Neural progenitor cell (in vitro differentiated cells): ENCODE results near the gene SPATA12. TPM values are rescaled to one million over a fixed set of nuclear protein-coding genes. Genes with fewer than 3 reads are reported as not detected.

ENCODE experiments used
- DNase-seq: peaks from one replicate; pipeline ENCODE4 v3.0.0-alpha.2; 2016; ENCODE audit warnings: low spot score
- H2AFZ ChIP-seq: fragments of 200-600 bp; sonication (generic); replicated peaks from 2 replicates; pipeline ENCODE4 v1.6.1; 2016; ENCODE audit warnings: antibody characterized with exemption
- H3F3A ChIP-seq: fragments of 200-600 bp; sonication (generic); 2 replicates; pipeline ENCODE4 v1.6.1; 2016; ENCODE audit warnings: antibody characterized with exemption, low read depth
- H3K27ac ChIP-seq: fragments of 200-600 bp; sonication (generic); 2 replicates; pipeline ENCODE4 v1.5.1; 2016; ENCODE audit warnings: mild to moderate bottlenecking
- H3K27me3 ChIP-seq: fragments of 200-600 bp; sonication (generic); 2 replicates; pipeline ENCODE4 v1.6.1; 2016; ENCODE audit warnings: mild to moderate bottlenecking, moderate library complexity
- H3K36me3 ChIP-seq: fragments of 200-600 bp; sonication (generic); 2 replicates; pipeline ENCODE4 v1.5.1; 2016
- H3K4me1 ChIP-seq: fragments of 200-600 bp; sonication (generic); 2 replicates; pipeline ENCODE4 v1.6.1; 2016; ENCODE audit warnings: mixed run types
- H3K4me2 ChIP-seq: fragments of 200-600 bp; sonication (generic); 2 replicates; pipeline ENCODE4 v1.6.1; 2016
- H3K4me3 ChIP-seq: fragments of 200-600 bp; sonication (generic); 2 replicates; pipeline ENCODE4 v1.5.1; 2016
- H3K79me2 ChIP-seq: fragments of 200-600 bp; sonication (generic); 2 replicates; pipeline ENCODE4 v1.6.1; 2016; ENCODE audit warnings: low read depth
- H3K9ac ChIP-seq: fragments of 200-600 bp; sonication (generic); 2 replicates; pipeline ENCODE4 v1.6.1; 2016
- H3K9me3 ChIP-seq: fragments of 200-600 bp; sonication (generic); 2 replicates; pipeline ENCODE4 v1.5.1; 2016; ENCODE audit warnings: low read depth
- H4K20me1 ChIP-seq: fragments of 200-600 bp; sonication (generic); 2 replicates; pipeline ENCODE4 v1.6.1; 2016; ENCODE audit warnings: low read depth
- H3K27ac Mint-ChIP-seq: 3 replicates; pipeline ENCODE4 v1.8.0; 2021; ENCODE audit warnings: mixed read lengths
- H3K27me3 Mint-ChIP-seq: 2 replicates; pipeline ENCODE4 v1.8.0; 2022; ENCODE audit warnings: low read depth, mild to moderate bottlenecking, inconsistent platforms, moderate library complexity, mixed read lengths; ENCODE audit not compliant: insufficient read depth
- H3K36me3 Mint-ChIP-seq: 3 replicates; pipeline ENCODE4 v1.8.0; 2021; ENCODE audit warnings: mixed read lengths
- H3K4me1 Mint-ChIP-seq: 3 replicates; pipeline ENCODE4 v1.8.0; 2021; ENCODE audit warnings: mixed read lengths
- H3K4me3 Mint-ChIP-seq: 3 replicates; pipeline ENCODE4 v1.8.0; 2021; ENCODE audit warnings: mild to moderate bottlenecking, moderate library complexity, mixed read lengths
- H3K9me3 Mint-ChIP-seq: 3 replicates; pipeline ENCODE4 v1.8.0; 2020; ENCODE audit warnings: mixed read lengths
- CTCF ChIP-seq: fragments of 200-600 bp; sonication (generic); IDR thresholded peaks from 2 replicates; pipeline ENCODE4 v1.5.1; 2017; ENCODE audit warnings: antibody characterized with exemption, mild to moderate bottlenecking
- EZH2 ChIP-seq: fragments of 200-600 bp; sonication (generic); IDR thresholded peaks from 2 replicates; pipeline ENCODE4 v1.6.1; 2017; ENCODE audit warnings: antibody characterized with exemption, mild to moderate bottlenecking, moderate library complexity
- EZH2phosphoT487 ChIP-seq: fragments of 200-600 bp; sonication (generic); IDR thresholded peaks from 2 replicates; pipeline ENCODE4 v1.6.1; 2017; ENCODE audit warnings: antibody characterized with exemption
- total RNA-seq: library from RNA; depleted of rRNA; stranded (reverse); fragments of >200 nt; gene quantifications from 2 replicates; pipeline ENCODE4 v1.2.3, GENCODE V29; 2015; ENCODE audit warnings: low replicate concordance

Gene SPATA12
- total RNA-seq, 1 donor from 2014 or later = 0.17 TPM

- Histone ChIP-seq H3K79me2 (no peaks in the 10 kb centered on the region), H3K4me1 (peaks cover 44% of the 10 kb centered on the region), H3K36me3 (no peaks in the 10 kb centered on the region), H3K9me3 (no peaks in the 10 kb centered on the region), H3K4me3 (no peak overlapping the region), H3K27ac (peak overlapping the region; percentile 57), H4K20me1 (peaks cover 9% of the 10 kb centered on the region), H3K9ac (no peak overlapping the region), H3F3A (peaks cover 44% of the 10 kb centered on the region), H3K27me3 (no peaks in the 10 kb centered on the region), H3K4me2 (peak overlapping the region; percentile 27), H2AFZ (no peak overlapping the region)
- H3K4me3 Mint-ChIP-seq = peak overlapping the region; percentile 68
- peak; percentile 45 for TF ChIP-seq CTCF
- TF ChIP-seq EZH2phosphoT487 = no peak
- DNase-seq = peak; percentile 26
- H3K27me3 Mint-ChIP-seq = peaks cover 2% of the 10 kb centered on the region
- no peaks in the 10 kb centered on the region for H3K9me3 Mint-ChIP-seq
- H3K27ac Mint-ChIP-seq = peak overlapping the region; percentile 83
- H3K4me1 Mint-ChIP-seq = peaks cover 64% of the 10 kb centered on the region
- peaks cover 40% of the 10 kb centered on the region for H3K36me3 Mint-ChIP-seq
Observed at GRCh38 chr3:57112206-57112605, 51.7 kb downstream of the SPATA12 start.

- Histone ChIP-seq H3K27ac (no peak overlapping the region), H4K20me1 (no peaks in the 10 kb centered on the region), H3K79me2 (no peaks in the 10 kb centered on the region), H3K4me2 (no peak overlapping the region), H3K4me3 (no peak overlapping the region), H2AFZ (no peak overlapping the region), H3K27me3 (no peaks in the 10 kb centered on the region), H3K4me1 (peaks cover 26% of the 10 kb centered on the region), H3K9ac (no peak overlapping the region), H3F3A (peaks cover 22% of the 10 kb centered on the region), H3K9me3 (no peaks in the 10 kb centered on the region), H3K36me3 (no peaks in the 10 kb centered on the region)
- TF ChIP-seq CTCF (no peak), EZH2 (no peak), EZH2phosphoT487 (no peak)
- no peak for DNase-seq
- Mint-ChIP-seq H3K9me3 (no peaks in the 10 kb centered on the region), H3K27ac (no peak overlapping the region), H3K27me3 (peaks cover 6% of the 10 kb centered on the region), H3K36me3 (peaks cover 47% of the 10 kb centered on the region), H3K4me1 (peaks cover 55% of the 10 kb centered on the region), H3K4me3 (no peak overlapping the region)
Observed at GRCh38 chr3:57116501-57116900, 56.0 kb downstream of the SPATA12 start.

GRCh38 chr3:57118254-57118653 is 57.8 kb downstream of the SPATA12 start:
- H2AFZ ChIP-seq = no peak overlapping the region
- no peaks in the 10 kb centered on the region for H4K20me1 ChIP-seq
- no peaks in the 10 kb centered on the region for H3K79me2 ChIP-seq
- H3K9me3 ChIP-seq = no peaks in the 10 kb centered on the region
- peak overlapping the region; percentile 29 for H3K27ac ChIP-seq
- peaks cover 14% of the 10 kb centered on the region for H3K4me1 ChIP-seq
- peaks cover 6% of the 10 kb centered on the region for H3K27me3 Mint-ChIP-seq
- H3K9ac ChIP-seq = no peak overlapping the region
- DNase-seq = no peak
- TF ChIP-seq EZH2 (no peak), CTCF (no peak), EZH2phosphoT487 (no peak)
- H3K4me3 Mint-ChIP-seq = no peak overlapping the region
- H3F3A ChIP-seq = peaks cover 7% of the 10 kb centered on the region
- no peak overlapping the region for H3K27ac Mint-ChIP-seq
- no peaks in the 10 kb centered on the region for H3K27me3 ChIP-seq
- H3K9me3 Mint-ChIP-seq = no peaks in the 10 kb centered on the region
- H3K4me2 ChIP-seq = no peak overlapping the region
- H3K36me3 ChIP-seq = no peaks in the 10 kb centered on the region
- H3K36me3 Mint-ChIP-seq = peaks cover 45% of the 10 kb centered on the region
- H3K4me3 ChIP-seq = no peak overlapping the region
- H3K4me1 Mint-ChIP-seq = peaks cover 49% of the 10 kb centered on the region
